ENCODE data around the gene GFRA1. TPM values are rescaled to one million over a fixed set of nuclear protein-coding genes. Genes with fewer than 3 reads are reported as not detected.

The GFRA1 gene
- total RNA-seq, 1 experiment from 2014 or later = 0.30 TPM

DNA sequence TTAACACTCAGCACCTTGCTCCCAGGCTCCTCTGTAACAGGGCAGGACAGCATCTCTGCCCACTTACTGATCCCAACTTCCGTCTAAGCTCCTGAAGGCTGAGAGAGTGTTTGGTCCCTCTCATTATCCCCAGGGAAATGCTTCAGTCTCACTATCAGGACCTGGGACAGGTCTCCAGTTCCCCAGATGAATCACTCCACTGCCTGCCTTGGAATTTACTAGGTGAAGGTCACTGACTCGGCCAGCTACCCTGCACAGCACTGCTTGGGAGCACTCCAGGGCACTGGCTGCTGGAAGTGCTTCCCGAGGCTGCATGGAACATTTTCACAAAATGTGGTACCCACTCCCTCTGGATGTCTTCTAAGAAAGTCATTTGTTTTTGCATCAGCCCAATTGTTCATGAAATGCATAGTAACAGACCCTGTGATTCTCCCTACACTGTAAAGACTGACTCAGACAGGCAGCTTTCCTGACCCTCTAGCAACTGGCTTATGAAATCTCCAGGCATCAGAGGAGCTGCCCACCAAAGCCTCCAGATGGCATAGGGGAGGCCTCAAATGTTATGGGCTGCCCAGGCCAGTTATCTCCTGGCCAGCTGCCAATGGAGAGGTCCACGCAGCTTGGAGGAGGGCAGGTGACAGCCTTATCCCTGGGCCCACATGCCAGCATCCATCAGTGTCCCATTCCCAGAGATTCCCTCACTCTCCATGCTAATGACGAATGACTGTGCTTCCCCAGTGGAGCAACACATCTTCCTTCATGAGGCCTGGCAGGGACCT is 89.1 kb downstream of the GFRA1 start:
- H3K9me3 ChIP-seq (ENCODE audit: control insufficient read depth in 1 of 2, insufficient read depth in 1 of 2, low read depth in 1 of 2, low read length in 2 of 2) = no peaks in the 10 kb centered on the region
- ChIA-PET CTCF (no interaction called here), POLR2A (no interaction called here), RAD21 (ENCODE audit: low non-redundant PET in 1 of 2, low total read pairs in 2 of 2, uncharacterized antibody in 2 of 2, unreplicated experiment in 2 of 2) (no interaction called here)
- intact Hi-C loops (cut with micrococcal nuclease) = no loop called here
- no peak overlapping the region for H3K27ac ChIP-seq (ENCODE audit: low read depth, low read length)
- ATAC-seq (peak; percentile 42; the same call in 1 of the 2 replicates), DNase-seq (ENCODE audit: low read depth, low spot score) (no peak)
- no peaks in the 10 kb centered on the region for H3K9me2 ChIP-seq (ENCODE audit: insufficient read depth)
- no peak overlapping the region for H3K4me2 ChIP-seq (ENCODE audit: low read length)
- no TSS peak for BruUV-seq (replicated peaks)
- H3K4me1 ChIP-seq (ENCODE audit: control insufficient read depth in 1 of 2, insufficient read depth in 2 of 2, low read length in 2 of 2) = no peaks in the 10 kb centered on the region
- H3K79me2 ChIP-seq (ENCODE audit: insufficient read depth, low read length) = no peaks in the 10 kb centered on the region
- no peak overlapping the region for H2AFZ ChIP-seq (ENCODE audit: low read depth, low read length, poor library complexity, severe bottlenecking)
- H3K36me3 ChIP-seq (ENCODE audit: control insufficient read depth in 1 of 2, insufficient read depth in 2 of 2, low read length in 2 of 2) = no peaks in the 10 kb centered on the region
- TF ChIP-seq, protein P1, sequence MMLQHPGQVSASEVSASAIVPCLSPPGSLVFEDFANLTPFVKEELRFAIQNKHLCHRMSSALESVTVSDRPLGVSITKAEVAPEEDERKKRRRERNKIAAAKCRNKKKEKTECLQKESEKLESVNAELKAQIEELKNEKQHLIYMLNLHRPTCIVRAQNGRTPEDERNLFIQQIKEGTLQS (IDR thresholded peaks at IDR 0.05) = no peak
- TF ChIP-seq REST (IDR thresholded peaks at IDR 0.05; ENCODE audit: low read depth) = peak; percentile 42
- no peak overlapping the region for H3K4me3 ChIP-seq (replicated peaks in 1 of 2; ENCODE audit: low read depth in 1 of 2, low read length in 2 of 2)
- H3K27me3 ChIP-seq (ENCODE audit: insufficient read depth, low read length) = peaks cover 71% of the 10 kb centered on the region
- H4K20me1 ChIP-seq (ENCODE audit: insufficient read depth) = no peaks in the 10 kb centered on the region
- no peak overlapping the region for H3K9ac ChIP-seq (ENCODE audit: low read length)

DNA sequence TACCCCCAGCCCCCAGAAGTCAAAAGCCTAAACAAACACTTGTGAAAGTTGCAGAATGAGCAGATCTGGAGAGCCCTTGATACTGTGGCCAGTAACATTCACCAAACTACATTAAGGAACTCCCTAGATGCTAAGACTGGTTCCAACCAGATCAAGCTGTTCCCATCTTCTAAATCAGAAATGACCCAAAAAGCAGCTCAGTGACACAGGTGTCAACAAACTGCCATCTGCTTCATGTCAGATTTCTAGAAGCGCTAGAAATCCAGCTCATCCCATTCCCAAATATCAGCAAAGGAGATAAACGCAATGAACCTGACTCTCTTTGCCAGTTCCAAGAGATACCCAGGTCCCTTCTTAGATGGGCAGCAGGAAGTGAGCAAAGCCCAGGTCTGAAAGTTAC is 90.6 kb downstream of the GFRA1 start:
- no peak overlapping the region for H3K4me3 ChIP-seq (replicated peaks in 1 of 2; ENCODE audit: low read depth in 1 of 2, low read length in 2 of 2)
- DNase-seq (ENCODE audit: low read depth, low spot score) = no peak
- H3K9me3 ChIP-seq (ENCODE audit: control insufficient read depth in 1 of 2, insufficient read depth in 1 of 2, low read depth in 1 of 2, low read length in 2 of 2) = no peaks in the 10 kb centered on the region
- H3K9ac ChIP-seq (ENCODE audit: low read length) = no peak overlapping the region
- ChIA-PET RAD21 (ENCODE audit: low non-redundant PET in 1 of 2, low total read pairs in 2 of 2, uncharacterized antibody in 2 of 2, unreplicated experiment in 2 of 2) (no interaction called here), CTCF (no interaction called here), POLR2A (no interaction called here)
- H3K27me3 ChIP-seq (ENCODE audit: insufficient read depth, low read length) = peaks cover 63% of the 10 kb centered on the region
- H3K4me1 ChIP-seq (ENCODE audit: control insufficient read depth in 1 of 2, insufficient read depth in 2 of 2, low read length in 2 of 2) = no peaks in the 10 kb centered on the region
- no peaks in the 10 kb centered on the region for H4K20me1 ChIP-seq (ENCODE audit: insufficient read depth)
- no peaks in the 10 kb centered on the region for H3K36me3 ChIP-seq (ENCODE audit: control insufficient read depth in 1 of 2, insufficient read depth in 2 of 2, low read length in 2 of 2)
- no peak for ATAC-seq
- no peaks in the 10 kb centered on the region for H3K79me2 ChIP-seq (ENCODE audit: insufficient read depth, low read length)
- intact Hi-C loops (cut with micrococcal nuclease) = no loop called here
- H3K9me2 ChIP-seq (ENCODE audit: insufficient read depth) = no peaks in the 10 kb centered on the region
- H3K27ac ChIP-seq (ENCODE audit: low read depth, low read length) = no peak overlapping the region
- H3K4me2 ChIP-seq (ENCODE audit: low read length) = no peak overlapping the region
- H2AFZ ChIP-seq (ENCODE audit: low read depth, low read length, poor library complexity, severe bottlenecking) = no peak overlapping the region
- no TSS peak for BruUV-seq (replicated peaks)
- TF ChIP-seq SRF (IDR thresholded peaks at IDR 0.05; ENCODE audit: low read depth) = no peak
- no peak for TF ChIP-seq RAD21 (IDR thresholded peaks at IDR 0.05; ENCODE audit: low read depth)
- TF ChIP-seq CEBPB (IDR thresholded peaks at IDR 0.05; ENCODE audit: low read depth) = no peak
- no peak for TF ChIP-seq POLR2A (IDR thresholded peaks at IDR 0.05; ENCODE audit: borderline replicate concordance, extremely low read depth, insufficient read depth, insufficient read length)
- TF ChIP-seq CBX3 (IDR thresholded peaks at IDR 0.05; ENCODE audit: low read depth) = no peak
- no peak for TF ChIP-seq ZFX (IDR thresholded peaks at IDR 0.05)
- no peak for TF ChIP-seq REST (IDR thresholded peaks at IDR 0.05; ENCODE audit: low read depth)
- TF ChIP-seq POLR2AphosphoS5 (IDR thresholded peaks at IDR 0.05; ENCODE audit: low read depth, low read length) = no peak
- no peak for TF ChIP-seq ZNF274 (IDR thresholded peaks at IDR 0.05; ENCODE audit: low read depth, low read length)
- TF ChIP-seq SIN3A (IDR thresholded peaks at IDR 0.05; ENCODE audit: low read depth) = no peak
- no peak for TF ChIP-seq ELF1 (IDR thresholded peaks at IDR 0.05; ENCODE audit: borderline replicate concordance, low read depth)
- TF ChIP-seq JUND (IDR thresholded peaks at IDR 0.05) = no peak
- TF ChIP-seq FOSL1 (IDR thresholded peaks at IDR 0.05; ENCODE audit: low read depth) = no peak
